ENCODE results near the gene MATN1.

- TF ChIP-seq EZH2 (IDR thresholded peaks at IDR 0.05; ENCODE audit: insufficient read depth, poor library complexity, severe bottlenecking) (no peak), EZH2phosphoT487 (IDR thresholded peaks at IDR 0.05; ENCODE audit: insufficient read depth, low read depth) (no peak)
Measured at GRCh38 chr1:30677471-30677870, 45.9 kb downstream of the MATN1 start.
